Uterus (tissue), 2 donors: ENCODE data around the gene CMTM7.

Experiments
- CTCF ChIP-seq, 4 experiments: fragments of 200-600 bp in 2 of 4; fragments of 450-650 bp in 2 of 4; sonication (generic) in 2 of 4; IDR thresholded peaks; one replicate each; pipeline ENCODE4 v1.5.1; 2016 to 2019; ENCODE audit warnings: antibody characterized with exemption in 4 of 4, mild to moderate bottlenecking in 2 of 4, moderate library complexity in 1 of 4
- POLR2A ChIP-seq, 2 donors: fragments of 450-650 bp; IDR thresholded peaks; one replicate each; pipeline ENCODE4 v1.6.1; 2016; ENCODE audit warnings: antibody characterized with exemption in 2 of 2, mild to moderate bottlenecking in 1 of 2, moderate library complexity in 1 of 2

- TF ChIP-seq CTCF (IDR thresholded peaks at IDR 0.05) (no peak), POLR2A (IDR thresholded peaks at IDR 0.05) (no peak)
Measured at GRCh38 chr3:32498252-32498651, 106.6 kb downstream of the CMTM7 start.
